NCI-H2107 treated with DMSO at 0.1 percent for 48 hours (cell line): ENCODE measurements around the gene DCAF12.
A peak's percentile ranks its signal among the peaks of the same experiment; 100 is the strongest.

ENCODE experiments used
- DNase-seq: peaks from one replicate; lab custom pipeline; 2025; ENCODE audit not compliant: unreplicated experiment; lab: John Stamatoyannopoulos, UW

Gene DCAF12

GRCh38 chr9:34125681-34126206 is 754 bp downstream of the DCAF12 start:
- DNase-seq: no peak

GRCh38 chr9:34124926-34125325 is 1.6 kb downstream of the DCAF12 start:
- no peak for DNase-seq

- no peak for DNase-seq
These were observed 2.4 kb downstream of the DCAF12 start for GRCh38 chr9:34124099-34124498.

GRCh38 chr9:34123682-34124081 is 2.8 kb downstream of the DCAF12 start:
- DNase-seq: no peak

- DNase-seq: no peak
These were observed 4.5 kb downstream of the DCAF12 start for GRCh38 chr9:34121996-34122395.

- DNase-seq: no peak
These were observed 6.8 kb downstream of the DCAF12 start for GRCh38 chr9:34119713-34120112.

GRCh38 chr9:34114436-34114835 is 12.1 kb downstream of the DCAF12 start:
- DNase-seq: no peak

GRCh38 chr9:34106110-34106509 is 20.4 kb downstream of the DCAF12 start:
- no peak for DNase-seq

- no peak for DNase-seq
These were observed 23.7 kb downstream of the DCAF12 start for GRCh38 chr9:34102796-34103195.

GRCh38 chr9:34098307-34098706 is 28.2 kb downstream of the DCAF12 start:
- no peak for DNase-seq

GRCh38 chr9:34097865-34098264 is 28.6 kb downstream of the DCAF12 start:
- no peak for DNase-seq

GRCh38 chr9:34096751-34097150 is 29.7 kb downstream of the DCAF12 start:
- no peak for DNase-seq

GRCh38 chr9:34093578-34093977 is 32.9 kb downstream of the DCAF12 start:
- no peak for DNase-seq

GRCh38 chr9:34089311-34089710 is 37.2 kb downstream of the DCAF12 start:
- no peak for DNase-seq

- no peak for DNase-seq
These were observed 39.1 kb downstream of the DCAF12 start for GRCh38 chr9:34087370-34087769.

GRCh38 chr9:34086864-34087263 is 39.6 kb downstream of the DCAF12 start:
- DNase-seq: no peak

GRCh38 chr9:34085581-34086500 is 40.7 kb downstream of the DCAF12 start:
- no peak for DNase-seq

GRCh38 chr9:34084562-34084961 is 41.9 kb downstream of the DCAF12 start:
- no peak for DNase-seq

- DNase-seq: no peak
These were observed 47.3 kb downstream of the DCAF12 start for GRCh38 chr9:34079181-34079580.

GRCh38 chr9:34072868-34073590 is 53.5 kb downstream of the DCAF12 start:
- peak; percentile 39 for DNase-seq

GRCh38 chr9:34072410-34072809 is 54.1 kb downstream of the DCAF12 start:
- no peak for DNase-seq
